ENCODE data around the gene LPP.

- TF ChIP-seq CTCF (optimal IDR thresholded peaks at IDR 0.05 in 1 of 3, IDR thresholded peaks at IDR 0.05 in 1 of 3, conservative IDR thresholded peaks at IDR 0.05 in 1 of 3; ENCODE audit: extremely low read depth in 1 of 3, insufficient read depth in 2 of 3, low read length in 3 of 3) (no peak), EZH2 (IDR thresholded peaks at IDR 0.05; ENCODE audit: low read length) (no peak)
These were observed 342.4 kb downstream of the LPP start for GRCh38 chr3:188496390-188496789.

Data from keratinocyte (primary cell).